GM06990 (cell line): ENCODE data around the gene JAM3.

Experiments used
- DNase-seq: peaks from one replicate; pipeline ENCODE4 v3.0.0-alpha.2; 2011; ENCODE audit not compliant: insufficient read length; ENCODE audit errors: extremely low read depth
- H3K27me3 ChIP-seq: replicated peaks from 2 replicates; pipeline ENCODE4 v1.6.0; 2011; ENCODE audit warnings: low read length; ENCODE audit not compliant: control insufficient read depth, insufficient read depth
- H3K36me3 ChIP-seq: 2 replicates; pipeline ENCODE4 v1.5.1; 2011; ENCODE audit warnings: low read length; ENCODE audit not compliant: control insufficient read depth, insufficient read depth
- H3K4me3 ChIP-seq: replicated peaks from 2 replicates; pipeline ENCODE4 v1.5.1; 2011; ENCODE audit warnings: low read depth, mild to moderate bottlenecking, control low read depth, low read length
- TF ChIP-seq, protein P1 (sequence below): IDR thresholded peaks from 2 replicates; pipeline ENCODE4 v1.5.1; 2011; ENCODE audit warnings: low read length, control low read depth, mild to moderate bottlenecking, inconsistent platforms; ENCODE audit not compliant: insufficient read depth, poor library complexity, severe bottlenecking

Gene JAM3

DNA sequence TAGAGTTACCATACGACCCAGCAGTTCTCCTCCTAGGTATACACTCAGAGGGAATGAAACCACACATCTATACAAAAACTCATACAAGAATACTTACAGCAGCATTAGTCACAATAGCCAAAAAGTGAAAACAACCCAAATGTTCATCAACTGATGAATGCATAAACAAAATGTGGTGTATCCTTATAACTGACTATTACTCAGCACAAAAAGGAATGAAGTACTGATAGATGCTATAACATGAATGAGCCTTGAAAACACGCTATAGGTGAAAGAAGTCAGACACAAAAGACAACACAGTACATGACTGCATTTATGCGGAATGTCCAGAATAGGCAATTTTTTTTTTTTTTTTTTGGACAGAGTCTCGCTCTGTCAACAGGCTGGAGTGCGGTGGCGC is 131.8 kb downstream of the JAM3 start:
- DNase-seq, result no peak
- Histone ChIP-seq H3K4me3 (no peak overlapping the region), H3K36me3 (peaks cover 7% of the 10 kb centered on the region), H3K27me3 (no peaks in the 10 kb centered on the region)
- TF ChIP-seq, protein P1, sequence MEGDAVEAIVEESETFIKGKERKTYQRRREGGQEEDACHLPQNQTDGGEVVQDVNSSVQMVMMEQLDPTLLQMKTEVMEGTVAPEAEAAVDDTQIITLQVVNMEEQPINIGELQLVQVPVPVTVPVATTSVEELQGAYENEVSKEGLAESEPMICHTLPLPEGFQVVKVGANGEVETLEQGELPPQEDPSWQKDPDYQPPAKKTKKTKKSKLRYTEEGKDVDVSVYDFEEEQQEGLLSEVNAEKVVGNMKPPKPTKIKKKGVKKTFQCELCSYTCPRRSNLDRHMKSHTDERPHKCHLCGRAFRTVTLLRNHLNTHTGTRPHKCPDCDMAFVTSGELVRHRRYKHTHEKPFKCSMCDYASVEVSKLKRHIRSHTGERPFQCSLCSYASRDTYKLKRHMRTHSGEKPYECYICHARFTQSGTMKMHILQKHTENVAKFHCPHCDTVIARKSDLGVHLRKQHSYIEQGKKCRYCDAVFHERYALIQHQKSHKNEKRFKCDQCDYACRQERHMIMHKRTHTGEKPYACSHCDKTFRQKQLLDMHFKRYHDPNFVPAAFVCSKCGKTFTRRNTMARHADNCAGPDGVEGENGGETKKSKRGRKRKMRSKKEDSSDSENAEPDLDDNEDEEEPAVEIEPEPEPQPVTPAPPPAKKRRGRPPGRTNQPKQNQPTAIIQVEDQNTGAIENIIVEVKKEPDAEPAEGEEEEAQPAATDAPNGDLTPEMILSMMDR, result no peak
